ENCODE data around the gene FLT4. TPM values are rescaled to one million over a fixed set of nuclear protein-coding genes. Genes with fewer than 3 reads are reported as not detected.

FLT4 gene
- total and polyA plus RNA-seq, 7 donors = 0.23 to 16.9 (median 6.2) TPM

DNA sequence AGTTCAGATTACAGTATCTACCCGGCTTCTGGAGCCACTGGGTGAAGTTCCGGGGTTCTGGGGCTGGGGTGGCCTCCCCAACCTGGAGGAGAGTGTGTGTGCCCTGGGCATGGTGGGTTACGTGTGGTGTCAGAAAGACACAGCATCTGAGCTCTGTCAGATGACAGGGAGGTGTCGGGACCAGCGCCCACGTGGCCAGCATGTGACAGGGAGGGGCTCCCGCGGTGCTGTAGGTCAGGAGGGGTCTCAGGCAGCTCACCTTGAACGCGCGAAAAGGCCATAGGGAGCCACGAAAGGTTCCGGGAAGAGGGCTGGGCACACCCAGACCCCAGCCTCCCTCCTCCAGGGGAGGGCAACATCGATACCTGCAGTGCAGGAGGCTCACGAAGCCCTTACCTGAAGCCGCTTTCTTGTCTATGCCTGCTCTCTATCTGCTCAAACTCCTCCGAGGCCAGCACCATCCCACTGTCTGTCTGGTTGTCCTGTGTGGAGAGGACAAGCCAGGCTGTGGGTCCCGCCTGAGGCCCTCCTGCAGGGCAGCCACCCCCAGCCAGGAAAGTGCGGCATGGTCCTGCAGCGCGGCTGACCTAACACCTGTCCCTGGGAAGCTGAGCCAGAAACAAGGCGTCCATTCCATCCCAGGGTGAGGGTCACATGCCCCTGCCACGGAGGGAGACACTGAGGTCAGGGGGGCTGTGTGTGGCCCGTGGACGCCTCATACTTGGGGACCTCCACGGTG is 40.7 kb downstream of the FLT4 start:
- DNase-seq = no peak
- TF ChIP-seq, protein P1, sequence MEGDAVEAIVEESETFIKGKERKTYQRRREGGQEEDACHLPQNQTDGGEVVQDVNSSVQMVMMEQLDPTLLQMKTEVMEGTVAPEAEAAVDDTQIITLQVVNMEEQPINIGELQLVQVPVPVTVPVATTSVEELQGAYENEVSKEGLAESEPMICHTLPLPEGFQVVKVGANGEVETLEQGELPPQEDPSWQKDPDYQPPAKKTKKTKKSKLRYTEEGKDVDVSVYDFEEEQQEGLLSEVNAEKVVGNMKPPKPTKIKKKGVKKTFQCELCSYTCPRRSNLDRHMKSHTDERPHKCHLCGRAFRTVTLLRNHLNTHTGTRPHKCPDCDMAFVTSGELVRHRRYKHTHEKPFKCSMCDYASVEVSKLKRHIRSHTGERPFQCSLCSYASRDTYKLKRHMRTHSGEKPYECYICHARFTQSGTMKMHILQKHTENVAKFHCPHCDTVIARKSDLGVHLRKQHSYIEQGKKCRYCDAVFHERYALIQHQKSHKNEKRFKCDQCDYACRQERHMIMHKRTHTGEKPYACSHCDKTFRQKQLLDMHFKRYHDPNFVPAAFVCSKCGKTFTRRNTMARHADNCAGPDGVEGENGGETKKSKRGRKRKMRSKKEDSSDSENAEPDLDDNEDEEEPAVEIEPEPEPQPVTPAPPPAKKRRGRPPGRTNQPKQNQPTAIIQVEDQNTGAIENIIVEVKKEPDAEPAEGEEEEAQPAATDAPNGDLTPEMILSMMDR (IDR thresholded peaks at IDR 0.05) = no peak
- no peak for TF ChIP-seq POLR2AphosphoS5 (IDR thresholded peaks at IDR 0.05)
- no peak for TF ChIP-seq EP300 (IDR thresholded peaks at IDR 0.05)
- TF ChIP-seq POLR2A (IDR thresholded peaks at IDR 0.05) = no peak
- no peaks in the 10 kb centered on the region for H3K9me3 ChIP-seq
- no peak overlapping the region for H3K27ac ChIP-seq
- no peak overlapping the region for H3K4me3 ChIP-seq
- H3K36me3 ChIP-seq = no peaks in the 10 kb centered on the region
- intact Hi-C loops (cut with DNase I) = no loop called here
- H3K4me1 ChIP-seq = no peaks in the 10 kb centered on the region
- WGBS, 2 donors = 84 to 91% methylated on average over 26 of the region's 26 CpGs
- H3K27me3 ChIP-seq = no peaks in the 10 kb centered on the region

DNA sequence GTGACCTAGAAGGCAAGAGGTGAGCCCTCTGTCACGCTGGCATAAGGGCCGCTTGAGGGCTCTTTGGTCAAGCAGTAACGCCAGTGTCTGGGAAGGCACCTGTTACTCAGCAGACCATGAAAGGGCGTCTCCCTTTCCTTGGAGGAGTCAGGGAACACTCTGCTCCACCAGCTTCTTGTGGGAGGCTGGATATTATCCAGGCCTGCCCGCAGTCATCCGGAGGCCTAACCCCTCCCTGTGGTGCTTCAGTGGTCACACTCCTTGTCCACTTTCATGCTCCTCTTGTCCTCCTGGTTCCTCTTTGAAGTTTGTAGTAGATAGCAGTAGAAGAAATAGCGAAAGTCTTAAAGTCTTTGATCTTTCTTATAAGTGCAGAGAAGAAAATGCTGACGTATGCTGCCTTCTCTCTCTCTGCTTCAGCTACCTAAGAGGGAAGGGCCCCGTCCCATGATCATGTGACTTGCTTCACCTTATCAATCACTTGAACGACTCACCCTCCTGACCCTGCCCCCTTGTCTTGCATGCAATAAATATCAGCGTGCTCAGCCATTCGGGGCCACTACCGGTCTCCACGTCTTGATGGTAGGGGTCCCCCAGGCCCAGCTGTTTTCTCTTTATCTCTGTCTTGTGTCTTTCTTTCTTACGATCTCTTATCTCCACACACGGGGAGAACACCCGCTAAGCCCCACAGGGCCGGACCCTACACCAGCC is 41.4 kb downstream of the FLT4 start:
- Histone ChIP-seq H3K9me3 (no peaks in the 10 kb centered on the region), H3K36me3 (no peaks in the 10 kb centered on the region), H3K27ac (no peak overlapping the region), H3K4me3 (no peak overlapping the region), H3K27me3 (no peaks in the 10 kb centered on the region), H3K4me1 (no peaks in the 10 kb centered on the region)
- intact Hi-C loops (cut with DNase I) = no loop called here
- no peak for DNase-seq
- WGBS, 2 donors = 51 to 70% methylated on average over 18 of the region's 18 CpGs
- TF ChIP-seq POLR2A (IDR thresholded peaks at IDR 0.05) = no peak
- no peak for TF ChIP-seq POLR2AphosphoS5 (IDR thresholded peaks at IDR 0.05)
- no peak for TF ChIP-seq EP300 (IDR thresholded peaks at IDR 0.05)
- TF ChIP-seq, protein P1 (IDR thresholded peaks at IDR 0.05) = no peak

DNA sequence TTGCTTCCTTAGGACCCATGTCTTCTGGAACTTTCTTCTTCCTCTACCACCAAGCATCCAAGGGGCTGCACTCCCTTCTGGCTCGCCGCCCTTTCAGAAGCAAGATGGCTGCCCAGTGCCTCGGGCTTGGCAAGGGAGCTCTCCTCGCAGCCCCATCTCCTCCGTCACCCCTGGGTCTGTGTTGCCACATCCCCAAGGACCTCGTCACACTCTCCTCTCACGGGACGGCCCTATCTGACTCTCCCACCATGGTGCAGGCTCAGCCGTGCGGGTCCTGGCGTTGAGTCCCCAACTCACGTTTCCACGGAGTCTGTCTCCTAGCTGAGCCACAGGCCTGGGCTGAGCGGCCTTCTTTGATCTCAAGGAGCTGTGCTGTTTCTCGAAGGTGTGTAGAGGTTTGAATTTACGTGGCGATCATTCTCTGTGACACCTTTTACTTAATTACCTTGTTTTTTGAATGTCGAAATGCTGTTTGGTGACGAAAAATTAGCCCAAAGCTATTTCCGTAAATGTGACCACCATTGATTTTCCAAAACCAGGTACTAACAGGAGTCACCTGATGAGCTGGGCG is 43.1 kb downstream of the FLT4 start:
- Histone ChIP-seq H3K27ac (no peak overlapping the region), H3K36me3 (no peaks in the 10 kb centered on the region), H3K4me1 (no peaks in the 10 kb centered on the region), H3K9me3 (no peaks in the 10 kb centered on the region), H3K4me3 (no peak overlapping the region), H3K27me3 (no peaks in the 10 kb centered on the region)
- DNase-seq = peak; percentile 56
- TF ChIP-seq POLR2A (IDR thresholded peaks at IDR 0.05) (no peak), EP300 (IDR thresholded peaks at IDR 0.05) (no peak), POLR2AphosphoS5 (IDR thresholded peaks at IDR 0.05) (no peak)
- TF ChIP-seq, protein P1 (IDR thresholded peaks at IDR 0.05) = no peak
- intact Hi-C loops (cut with DNase I) = no loop called here
- 76 to 85% methylated on average over 21 of the region's 21 CpGs for WGBS, 2 donors

DNA sequence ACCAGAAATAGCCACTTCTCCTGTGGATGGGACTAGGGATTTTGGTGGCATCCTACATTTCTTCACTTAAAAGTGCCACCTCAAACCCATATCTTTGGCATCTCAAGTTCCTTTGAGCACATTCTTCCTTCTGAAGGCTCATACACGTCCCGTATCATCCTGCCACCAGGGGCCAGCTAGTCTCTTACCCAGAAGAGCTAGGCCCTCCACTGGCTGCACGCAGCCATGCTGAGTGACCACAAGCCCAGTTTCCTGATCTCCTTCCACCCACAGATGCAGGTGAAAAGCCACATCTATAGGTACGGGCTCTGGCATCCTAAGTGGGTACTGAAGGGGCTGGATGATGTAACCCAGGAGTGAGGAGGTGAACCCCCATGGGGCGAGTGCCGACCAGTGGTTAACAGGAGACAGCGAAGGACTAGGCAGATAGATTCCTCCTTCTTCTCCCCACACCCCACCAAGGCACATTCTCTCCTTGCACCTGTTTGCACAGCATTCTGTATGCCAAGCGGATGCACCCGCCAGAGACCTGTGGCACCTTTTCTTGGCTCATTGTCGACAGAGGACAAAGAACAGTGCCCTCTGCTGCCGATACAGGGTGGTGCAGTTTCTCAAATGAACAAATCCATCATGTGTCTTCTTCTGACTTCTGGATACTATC is 43.7 kb downstream of the FLT4 start:
- peak; percentile 49 for DNase-seq
- H3K27ac ChIP-seq = no peak overlapping the region
- TF ChIP-seq, protein P1 (IDR thresholded peaks at IDR 0.05) = peak in 3 of 4 experiments; percentile 23 to 48 (median 46)
- TF ChIP-seq EP300 (IDR thresholded peaks at IDR 0.05) = no peak
- no peak for TF ChIP-seq POLR2A (IDR thresholded peaks at IDR 0.05)
- no peak for TF ChIP-seq POLR2AphosphoS5 (IDR thresholded peaks at IDR 0.05)
- H3K4me3 ChIP-seq = no peak overlapping the region
- intact Hi-C loops (cut with DNase I) = no loop called here
- WGBS, 2 donors = 48 to 59% methylated on average over 11 of the region's 11 CpGs
- H3K36me3 ChIP-seq = no peaks in the 10 kb centered on the region
- no peaks in the 10 kb centered on the region for H3K27me3 ChIP-seq
- H3K4me1 ChIP-seq = no peaks in the 10 kb centered on the region
- H3K9me3 ChIP-seq = no peaks in the 10 kb centered on the region

Data from sigmoid colon (tissue), 7 donors.